ENCODE results near the gene AHNAK.

GRCh38 chr11:62457478-62457877 lies 89.1 kb downstream of the AHNAK start:
- TF ChIP-seq EZH2 (IDR thresholded peaks at IDR 0.05; ENCODE audit: insufficient read depth, poor library complexity, severe bottlenecking): no peak
- TF ChIP-seq EZH2phosphoT487 (IDR thresholded peaks at IDR 0.05; ENCODE audit: insufficient read depth, low read depth): no peak
